ENCODE results near the gene BOLL. TPM values are rescaled to one million over a fixed set of nuclear protein-coding genes. Genes with fewer than 3 reads are reported as not detected.

Gene BOLL
- total and polyA plus RNA-seq, 2 experiments from 2014 or later, result 2.0 TPM; not detected in 1

DNA sequence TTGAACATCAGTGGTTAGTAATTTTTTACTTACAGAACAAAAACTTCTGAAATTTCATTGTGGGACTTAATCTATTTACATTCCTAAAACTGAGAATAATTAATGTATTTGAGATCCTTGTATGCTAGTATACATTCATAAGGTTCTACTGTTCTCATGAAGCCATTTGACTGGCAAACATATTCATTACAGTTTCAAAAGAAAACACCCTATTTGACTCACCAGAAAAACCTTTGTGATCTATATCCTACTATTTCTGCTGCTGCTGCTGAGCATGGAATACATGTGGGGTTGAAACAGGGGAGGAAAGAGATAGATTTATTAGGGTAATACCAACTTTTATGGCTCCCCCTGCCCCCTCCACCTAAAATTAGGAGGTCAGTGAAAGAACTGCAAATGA, 58.1 kb downstream of the BOLL start (continued):
- TF ChIP-seq, protein P1, sequence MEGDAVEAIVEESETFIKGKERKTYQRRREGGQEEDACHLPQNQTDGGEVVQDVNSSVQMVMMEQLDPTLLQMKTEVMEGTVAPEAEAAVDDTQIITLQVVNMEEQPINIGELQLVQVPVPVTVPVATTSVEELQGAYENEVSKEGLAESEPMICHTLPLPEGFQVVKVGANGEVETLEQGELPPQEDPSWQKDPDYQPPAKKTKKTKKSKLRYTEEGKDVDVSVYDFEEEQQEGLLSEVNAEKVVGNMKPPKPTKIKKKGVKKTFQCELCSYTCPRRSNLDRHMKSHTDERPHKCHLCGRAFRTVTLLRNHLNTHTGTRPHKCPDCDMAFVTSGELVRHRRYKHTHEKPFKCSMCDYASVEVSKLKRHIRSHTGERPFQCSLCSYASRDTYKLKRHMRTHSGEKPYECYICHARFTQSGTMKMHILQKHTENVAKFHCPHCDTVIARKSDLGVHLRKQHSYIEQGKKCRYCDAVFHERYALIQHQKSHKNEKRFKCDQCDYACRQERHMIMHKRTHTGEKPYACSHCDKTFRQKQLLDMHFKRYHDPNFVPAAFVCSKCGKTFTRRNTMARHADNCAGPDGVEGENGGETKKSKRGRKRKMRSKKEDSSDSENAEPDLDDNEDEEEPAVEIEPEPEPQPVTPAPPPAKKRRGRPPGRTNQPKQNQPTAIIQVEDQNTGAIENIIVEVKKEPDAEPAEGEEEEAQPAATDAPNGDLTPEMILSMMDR (conservative IDR thresholded peaks at IDR 0.05; ENCODE audit: low read depth in 2 of 2), result no peak
- no peak for TF ChIP-seq EZH2phosphoT487 (IDR thresholded peaks at IDR 0.05; ENCODE audit: unreplicated experiment)
- TF ChIP-seq, protein P2, sequence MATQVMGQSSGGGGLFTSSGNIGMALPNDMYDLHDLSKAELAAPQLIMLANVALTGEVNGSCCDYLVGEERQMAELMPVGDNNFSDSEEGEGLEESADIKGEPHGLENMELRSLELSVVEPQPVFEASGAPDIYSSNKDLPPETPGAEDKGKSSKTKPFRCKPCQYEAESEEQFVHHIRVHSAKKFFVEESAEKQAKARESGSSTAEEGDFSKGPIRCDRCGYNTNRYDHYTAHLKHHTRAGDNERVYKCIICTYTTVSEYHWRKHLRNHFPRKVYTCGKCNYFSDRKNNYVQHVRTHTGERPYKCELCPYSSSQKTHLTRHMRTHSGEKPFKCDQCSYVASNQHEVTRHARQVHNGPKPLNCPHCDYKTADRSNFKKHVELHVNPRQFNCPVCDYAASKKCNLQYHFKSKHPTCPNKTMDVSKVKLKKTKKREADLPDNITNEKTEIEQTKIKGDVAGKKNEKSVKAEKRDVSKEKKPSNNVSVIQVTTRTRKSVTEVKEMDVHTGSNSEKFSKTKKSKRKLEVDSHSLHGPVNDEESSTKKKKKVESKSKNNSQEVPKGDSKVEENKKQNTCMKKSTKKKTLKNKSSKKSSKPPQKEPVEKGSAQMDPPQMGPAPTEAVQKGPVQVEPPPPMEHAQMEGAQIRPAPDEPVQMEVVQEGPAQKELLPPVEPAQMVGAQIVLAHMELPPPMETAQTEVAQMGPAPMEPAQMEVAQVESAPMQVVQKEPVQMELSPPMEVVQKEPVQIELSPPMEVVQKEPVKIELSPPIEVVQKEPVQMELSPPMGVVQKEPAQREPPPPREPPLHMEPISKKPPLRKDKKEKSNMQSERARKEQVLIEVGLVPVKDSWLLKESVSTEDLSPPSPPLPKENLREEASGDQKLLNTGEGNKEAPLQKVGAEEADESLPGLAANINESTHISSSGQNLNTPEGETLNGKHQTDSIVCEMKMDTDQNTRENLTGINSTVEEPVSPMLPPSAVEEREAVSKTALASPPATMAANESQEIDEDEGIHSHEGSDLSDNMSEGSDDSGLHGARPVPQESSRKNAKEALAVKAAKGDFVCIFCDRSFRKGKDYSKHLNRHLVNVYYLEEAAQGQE (IDR thresholded peaks at IDR 0.05; ENCODE audit: unreplicated experiment), result no peak
- no peak for TF ChIP-seq EZH2 (IDR thresholded peaks at IDR 0.05; ENCODE audit: low read depth, unreplicated experiment)
- no peak for TF ChIP-seq ZNF114 (CRISPR knock-in tag; IDR thresholded peaks at IDR 0.05)
- no peak for TF ChIP-seq JUNB (IDR thresholded peaks at IDR 0.05; ENCODE audit: unreplicated experiment)
- TF ChIP-seq, protein P3, sequence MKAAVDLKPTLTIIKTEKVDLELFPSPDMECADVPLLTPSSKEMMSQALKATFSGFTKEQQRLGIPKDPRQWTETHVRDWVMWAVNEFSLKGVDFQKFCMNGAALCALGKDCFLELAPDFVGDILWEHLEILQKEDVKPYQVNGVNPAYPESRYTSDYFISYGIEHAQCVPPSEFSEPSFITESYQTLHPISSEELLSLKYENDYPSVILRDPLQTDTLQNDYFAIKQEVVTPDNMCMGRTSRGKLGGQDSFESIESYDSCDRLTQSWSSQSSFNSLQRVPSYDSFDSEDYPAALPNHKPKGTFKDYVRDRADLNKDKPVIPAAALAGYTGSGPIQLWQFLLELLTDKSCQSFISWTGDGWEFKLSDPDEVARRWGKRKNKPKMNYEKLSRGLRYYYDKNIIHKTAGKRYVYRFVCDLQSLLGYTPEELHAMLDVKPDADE (IDR thresholded peaks at IDR 0.05), result no peak
- TF ChIP-seq CREB1 (CRISPR knock-in tag; IDR thresholded peaks at IDR 0.05; ENCODE audit: low read depth), result no peak

DNA sequence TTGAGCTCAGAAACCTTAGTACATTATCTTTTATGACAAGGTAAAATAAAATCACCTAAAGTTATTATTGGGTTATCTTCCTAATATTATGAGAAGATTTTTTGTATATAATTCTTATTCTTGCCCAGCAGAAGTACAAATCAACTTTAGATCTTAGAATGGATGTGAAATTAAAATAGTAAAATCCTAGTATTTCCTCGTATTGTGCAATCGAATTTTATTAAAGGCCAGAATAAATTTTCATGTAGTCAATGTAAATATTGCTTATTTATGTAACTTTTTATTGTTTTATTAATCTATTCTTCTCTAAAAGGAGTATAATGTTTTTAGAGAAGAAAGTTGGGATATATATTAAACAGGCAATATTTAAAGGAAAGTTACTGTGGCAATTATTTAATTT, 67.3 kb downstream of the BOLL start:
- H4K20me1 ChIP-seq (replicated peaks; ENCODE audit: insufficient read depth), result no peaks in the 10 kb centered on the region; the same call in 1 of the 2 replicates
- no peaks in the 10 kb centered on the region for H3K27me3 Mint-ChIP-seq (ENCODE audit: insufficient read depth, low read depth, poor library complexity)
- H3K4me1 Mint-ChIP-seq, result no peaks in the 10 kb centered on the region
- H3K79me2 ChIP-seq (replicated peaks; ENCODE audit: insufficient read depth), result peaks cover 15% of the 10 kb centered on the region; the same call in 1 of the 2 replicates
- DNase-seq (ENCODE audit: low spot score), result no peak
- H3F3A ChIP-seq (replicated peaks; ENCODE audit: low read depth), result no peaks in the 10 kb centered on the region
- no peak overlapping the region for H3K4me3 ChIP-seq
- TF ChIP-seq, protein P3 (IDR thresholded peaks at IDR 0.05), result no peak
- no peak for TF ChIP-seq STAT1 (IDR thresholded peaks at IDR 0.05; ENCODE audit: unreplicated experiment)
- TF ChIP-seq, protein P1 (conservative IDR thresholded peaks at IDR 0.05; ENCODE audit: low read depth in 2 of 2), result no peak
- H3K4me3 Mint-ChIP-seq, result no peak overlapping the region
- no peaks in the 10 kb centered on the region for H3K27me3 ChIP-seq (ENCODE audit: insufficient read depth)
- H3K27ac ChIP-seq (ENCODE audit: low read depth), result no peak overlapping the region
- no peak overlapping the region for H3K4me2 ChIP-seq
- no peak for ATAC-seq
- H3K4me1 ChIP-seq (ENCODE audit: insufficient read depth), result no peaks in the 10 kb centered on the region
- H2AFZ ChIP-seq, result no peak overlapping the region
- H3K36me3 ChIP-seq (ENCODE audit: insufficient read depth), result no peaks in the 10 kb centered on the region
- H3K9me2 ChIP-seq (ENCODE audit: insufficient read depth), result no peaks in the 10 kb centered on the region
- H3K27ac Mint-ChIP-seq, result no peak overlapping the region
- H3K36me3 Mint-ChIP-seq (ENCODE audit: low read depth), result peaks cover 8% of the 10 kb centered on the region; the same call in 2 of the 3 replicates
- no peaks in the 10 kb centered on the region for H3K9me3 Mint-ChIP-seq
